WTC11 (cell line): Measurements from ENCODE around the gene SORCS1. TPM values are rescaled to one million over a fixed set of nuclear protein-coding genes. Genes with fewer than 3 reads are reported as not detected.

Experiments
- ATAC-seq: fragments of 200-7000 bp; cut with Tn5 transposase; 2 replicates; pipeline ENCODE4 v1.10.0; 2021; ENCODE audit warnings: mild to moderate bottlenecking, moderate library complexity
- CTCF ChIA-PET: fragments of 300-600 bp; sonication (Branson Sonifier 250); formaldehyde crosslinking; loops from one replicate; lab custom pipeline; 2021; ENCODE audit warnings: antibody characterized with exemption; lab: Charles Lee
- POLR2A ChIA-PET: fragments of 350-600 bp; sonication (Branson Sonifier 250); formaldehyde crosslinking; loops from one replicate; lab custom pipeline; 2021; ENCODE audit warnings: antibody characterized with exemption; lab: Charles Lee
- DNase-seq: peaks from one replicate; pipeline ENCODE4 v3.0.0; 2021; ENCODE audit warnings: low spot score
- H3K27ac Mint-ChIP-seq: 2 replicates; pipeline ENCODE4 v1.8.0; 2021; ENCODE audit warnings: mixed read lengths
- H3K27me3 Mint-ChIP-seq: 2 replicates; pipeline ENCODE4 v1.8.0; 2021; ENCODE audit warnings: low read depth, mild to moderate bottlenecking, moderate library complexity, mixed read lengths
- H3K36me3 Mint-ChIP-seq: 2 replicates; pipeline ENCODE4 v1.8.0; 2021; ENCODE audit warnings: mixed read lengths
- H3K4me1 Mint-ChIP-seq: 2 replicates; pipeline ENCODE4 v1.8.0; 2022; ENCODE audit warnings: mixed read lengths
- H3K4me3 Mint-ChIP-seq: 2 replicates; pipeline ENCODE4 v1.8.0; 2021; ENCODE audit warnings: mild to moderate bottlenecking, moderate library complexity, mixed read lengths
- H3K9me3 Mint-ChIP-seq: 2 replicates; pipeline ENCODE4 v1.8.0; 2021; ENCODE audit warnings: mixed read lengths
- ATF6 ChIP-seq: sonication (generic); formaldehyde crosslinking; IDR thresholded peaks from 2 replicates; pipeline ENCODE4 v1.8.1; 2023; ENCODE audit warnings: mild to moderate bottlenecking, missing genetic modification reagents
- CDX4 ChIP-seq: fragments of 250-450 bp; sonication (Bioruptor Pico); IDR thresholded peaks from 2 replicates; pipeline ENCODE4 v1.9.0; 2021; ENCODE audit warnings: moderate library complexity, mild to moderate bottlenecking, inconsistent platforms, borderline replicate concordance
- E2F1 ChIP-seq: sonication (generic); formaldehyde crosslinking; IDR thresholded peaks from 2 replicates; pipeline ENCODE4 v1.8.0; 2022; ENCODE audit warnings: mild to moderate bottlenecking, missing genetic modification reagents
- ERG ChIP-seq: fragments of 250-450 bp; sonication (Bioruptor Pico); IDR thresholded peaks from 2 replicates; pipeline ENCODE4 v1.8.0; 2021; ENCODE audit warnings: mild to moderate bottlenecking
- ESRRA ChIP-seq: sonication (generic); formaldehyde crosslinking; IDR thresholded peaks from 2 replicates; pipeline ENCODE4 v1.8.1; 2022; ENCODE audit warnings: mild to moderate bottlenecking, missing genetic modification reagents, borderline replicate concordance
- HMGA2 ChIP-seq: fragments of 250-450 bp; sonication (Bioruptor Pico); IDR thresholded peaks from 2 replicates; pipeline ENCODE4 v1.4.0; 2021; ENCODE audit warnings: mild to moderate bottlenecking, moderate library complexity
- HMGXB4 ChIP-seq: sonication (generic); formaldehyde crosslinking; IDR thresholded peaks from 2 replicates; pipeline ENCODE4 v1.8.1; 2023; ENCODE audit warnings: mild to moderate bottlenecking, moderate library complexity, missing genetic modification reagents
- MXD4 ChIP-seq: fragments of 250-450 bp; sonication (Bioruptor Pico); IDR thresholded peaks from 2 replicates; pipeline ENCODE4 v1.8.0; 2021; ENCODE audit warnings: mild to moderate bottlenecking, moderate library complexity, borderline replicate concordance
- PREB ChIP-seq: sonication (generic); formaldehyde crosslinking; IDR thresholded peaks from 2 replicates; pipeline ENCODE4 v1.8.1; 2022; ENCODE audit warnings: mild to moderate bottlenecking, missing genetic modification reagents, moderate library complexity, borderline replicate concordance
- RELA ChIP-seq: sonication (generic); formaldehyde crosslinking; IDR thresholded peaks from 2 replicates; pipeline ENCODE4 v1.8.1; 2022; ENCODE audit warnings: missing genetic modification reagents, mild to moderate bottlenecking, borderline replicate concordance
- SOX15 ChIP-seq: fragments of 250-450 bp; sonication (Bioruptor Pico); IDR thresholded peaks from 2 replicates; pipeline ENCODE4 v1.9.0; 2021; ENCODE audit warnings: mild to moderate bottlenecking
- USF1 ChIP-seq: sonication (generic); formaldehyde crosslinking; IDR thresholded peaks from 2 replicates; pipeline ENCODE4 v1.8.0; 2022; ENCODE audit warnings: mild to moderate bottlenecking, missing genetic modification reagents
- ZNF263 ChIP-seq: sonication (generic); formaldehyde crosslinking; IDR thresholded peaks from 2 replicates; pipeline ENCODE4 v1.8.1; 2022; ENCODE audit warnings: low read depth, mild to moderate bottlenecking, moderate library complexity, missing genetic modification reagents
- ZNF281 ChIP-seq: sonication (generic); formaldehyde crosslinking; IDR thresholded peaks from 2 replicates; pipeline ENCODE4 v1.8.0; 2023; ENCODE audit warnings: mild to moderate bottlenecking, missing genetic modification reagents
- ZNF396 ChIP-seq: fragments of 250-450 bp; sonication (Bioruptor Pico); IDR thresholded peaks from 2 replicates; pipeline ENCODE4 v1.8.0; 2021; ENCODE audit warnings: mild to moderate bottlenecking, moderate library complexity, borderline replicate concordance
- ZNF416 ChIP-seq: fragments of 250-450 bp; sonication (Bioruptor Pico); IDR thresholded peaks from 2 replicates; pipeline ENCODE4 v1.9.0; 2021; ENCODE audit warnings: mild to moderate bottlenecking, inconsistent platforms
- ZNF512 ChIP-seq: sonication (generic); formaldehyde crosslinking; IDR thresholded peaks from 2 replicates; pipeline ENCODE4 v1.8.1; 2022; ENCODE audit warnings: missing genetic modification reagents, borderline replicate concordance
- ZNF671 ChIP-seq: fragments of 250-450 bp; sonication (Bioruptor Pico); IDR thresholded peaks from 2 replicates; pipeline ENCODE4 v1.8.0; 2021; ENCODE audit warnings: mild to moderate bottlenecking
- total RNA-seq: library from RNA; stranded (reverse); gene quantifications from 3 replicates; pipeline ENCODE4 v1.2.3, GENCODE V29; 2021

SORCS1 gene
- total RNA-seq, 1 experiment from 2014 or later = 3.3 TPM

GRCh38 chr10:106694696-106695095 lies 469.8 kb downstream of the SORCS1 start:
- no peak overlapping the region for H3K4me3 Mint-ChIP-seq
- H3K27ac Mint-ChIP-seq = no peak overlapping the region
- ChIA-PET POLR2A (no interaction called here), CTCF (no interaction called here)
- DNase-seq (no peak), ATAC-seq (no peak)
- no peaks in the 10 kb centered on the region for H3K36me3 Mint-ChIP-seq
- peaks cover 5% of the 10 kb centered on the region for H3K4me1 Mint-ChIP-seq
- H3K9me3 Mint-ChIP-seq = no peaks in the 10 kb centered on the region
- no peaks in the 10 kb centered on the region for H3K27me3 Mint-ChIP-seq
- TF ChIP-seq ZNF416 (CRISPR knock-in tag) = no peak
- no peak for TF ChIP-seq ERG
- no peak for TF ChIP-seq SOX15 (CRISPR knock-in tag)
- no peak for TF ChIP-seq HMGA2 (CRISPR knock-in tag)
- no peak for TF ChIP-seq ZNF263
- TF ChIP-seq PREB = no peak
- no peak for TF ChIP-seq USF1
- TF ChIP-seq ZNF671 (CRISPR knock-in tag) = no peak
- TF ChIP-seq RELA (CRISPR knock-in tag) = no peak
- no peak for TF ChIP-seq ATF6 (CRISPR knock-in tag)
- TF ChIP-seq ZNF512 (CRISPR knock-in tag) = no peak
- no peak for TF ChIP-seq E2F1 (CRISPR knock-in tag)
- TF ChIP-seq MXD4 (CRISPR knock-in tag) = no peak
- TF ChIP-seq ZNF396 (CRISPR knock-in tag) = no peak
- TF ChIP-seq ZNF281 (CRISPR knock-in tag) = no peak
- TF ChIP-seq CDX4 (CRISPR knock-in tag) = no peak
- no peak for TF ChIP-seq ESRRA (CRISPR knock-in tag)
- no peak for TF ChIP-seq HMGXB4 (CRISPR knock-in tag)
